Measurements from ENCODE around the gene EID2B.

Gene EID2B

DNA sequence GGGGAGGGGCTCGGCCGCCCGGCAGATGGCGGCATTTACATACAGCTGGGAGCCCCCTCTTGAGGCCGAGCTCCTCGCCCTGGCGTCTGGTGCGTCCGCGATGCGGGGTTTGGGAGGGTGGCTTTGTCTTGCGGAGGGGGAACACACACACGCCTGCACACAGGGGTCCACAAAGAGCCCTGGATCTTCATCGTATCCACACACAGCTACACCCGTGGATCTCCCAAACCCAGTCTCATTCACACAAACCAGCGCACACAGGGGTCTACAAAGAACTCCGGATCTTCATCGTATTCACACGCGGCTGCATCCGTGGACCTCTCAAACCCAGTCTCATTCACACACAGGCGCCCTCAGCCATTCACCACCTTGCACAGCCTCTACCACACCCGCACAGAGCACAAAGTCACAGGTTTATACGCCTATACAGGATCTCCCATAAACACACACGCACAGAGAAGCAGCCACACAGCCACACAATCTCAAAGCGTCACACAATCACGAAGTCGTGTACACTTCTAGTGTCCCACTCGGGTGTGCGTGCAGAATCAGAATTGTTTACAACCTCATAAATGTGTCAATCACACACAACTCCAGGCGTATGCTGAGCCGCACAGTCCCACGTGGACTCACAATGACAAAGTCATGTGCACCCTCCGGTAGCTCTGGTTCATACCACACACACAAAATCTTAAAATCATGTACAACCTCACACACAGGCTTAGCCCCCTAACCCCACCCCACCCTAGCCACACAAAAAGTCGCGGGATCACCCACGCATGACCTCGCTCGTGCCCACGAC is 34.5 kb downstream of the EID2B start (continued):
- no peak for TF ChIP-seq MEIS1 (CRISPR knock-in tag; IDR thresholded peaks at IDR 0.05; ENCODE audit: borderline replicate concordance)
- TF ChIP-seq ZNF561 (tag by site-specific recombination; IDR thresholded peaks at IDR 0.05; ENCODE audit: borderline replicate concordance): peak; percentile 65; the same call in 1 of the 2 replicates
- TF ChIP-seq ZBTB8A (tag by site-specific recombination; IDR thresholded peaks at IDR 0.05): no peak
- TF ChIP-seq ZNF302 (tag by site-specific recombination; IDR thresholded peaks at IDR 0.05; ENCODE audit: low read depth): no peak
- TF ChIP-seq ZNF16 (tag by site-specific recombination; IDR thresholded peaks at IDR 0.05; ENCODE audit: low read depth): no peak
- TF ChIP-seq ZNF335 (tag by site-specific recombination; conservative IDR thresholded peaks at IDR 0.05): peak; percentile 100
- TF ChIP-seq, protein P1, sequence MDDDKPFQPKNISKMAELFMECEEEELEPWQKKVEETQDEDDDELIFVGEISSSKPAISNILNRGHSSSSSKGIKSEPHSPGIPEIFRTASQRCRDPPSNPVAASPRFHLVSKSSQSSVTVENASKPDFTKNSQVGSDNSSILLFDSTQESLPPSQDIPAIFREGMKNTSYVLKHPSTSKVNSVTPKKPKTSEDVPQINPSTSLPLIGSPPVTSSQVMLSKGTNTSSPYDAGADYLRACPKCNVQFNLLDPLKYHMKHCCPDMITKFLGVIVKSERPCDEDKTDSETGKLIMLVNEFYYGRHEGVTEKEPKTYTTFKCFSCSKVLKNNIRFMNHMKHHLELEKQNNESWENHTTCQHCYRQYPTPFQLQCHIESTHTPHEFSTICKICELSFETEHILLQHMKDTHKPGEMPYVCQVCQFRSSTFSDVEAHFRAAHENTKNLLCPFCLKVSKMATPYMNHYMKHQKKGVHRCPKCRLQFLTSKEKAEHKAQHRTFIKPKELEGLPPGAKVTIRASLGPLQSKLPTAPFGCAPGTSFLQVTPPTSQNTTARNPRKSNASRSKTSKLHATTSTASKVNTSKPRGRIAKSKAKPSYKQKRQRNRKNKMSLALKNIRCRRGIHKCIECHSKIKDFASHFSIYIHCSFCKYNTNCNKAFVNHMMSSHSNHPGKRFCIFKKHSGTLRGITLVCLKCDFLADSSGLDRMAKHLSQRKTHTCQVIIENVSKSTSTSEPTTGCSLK (tag by site-specific recombination; IDR thresholded peaks at IDR 0.05): no peak
- TF ChIP-seq ZNF624 (tag by site-specific recombination; IDR thresholded peaks at IDR 0.05): no peak
- peak; percentile 75 for TF ChIP-seq ZFP69B (tag by site-specific recombination; IDR thresholded peaks at IDR 0.05)
- no peak for TF ChIP-seq ZBTB1 (tag by site-specific recombination; IDR thresholded peaks at IDR 0.05)
- TF ChIP-seq ZNF521 (tag by site-specific recombination; IDR thresholded peaks at IDR 0.05): no peak
- TF ChIP-seq ZNF174 (tag by site-specific recombination; IDR thresholded peaks at IDR 0.05): no peak
- TF ChIP-seq HOXA7 (CRISPR knock-in tag; IDR thresholded peaks at IDR 0.05; ENCODE audit: borderline replicate concordance): no peak
- no peak for TF ChIP-seq ZNF350 (tag by site-specific recombination; IDR thresholded peaks at IDR 0.05)
- TF ChIP-seq, protein P2, sequence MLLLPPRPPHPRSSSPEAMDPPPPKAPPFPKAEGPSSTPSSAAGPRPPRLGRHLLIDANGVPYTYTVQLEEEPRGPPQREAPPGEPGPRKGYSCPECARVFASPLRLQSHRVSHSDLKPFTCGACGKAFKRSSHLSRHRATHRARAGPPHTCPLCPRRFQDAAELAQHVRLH (tag by site-specific recombination; IDR thresholded peaks at IDR 0.05): no peak
- no peak for TF ChIP-seq ZNF266 (tag by site-specific recombination; IDR thresholded peaks at IDR 0.05; ENCODE audit: low read depth)
- peak; percentile 70 for TF ChIP-seq ZXDB (tag by site-specific recombination; IDR thresholded peaks at IDR 0.05)
- peak; percentile 95 for TF ChIP-seq PRDM10 (tag by site-specific recombination; IDR thresholded peaks at IDR 0.05)
- TF ChIP-seq ZNF571 (tag by site-specific recombination; IDR thresholded peaks at IDR 0.05): no peak
- no peak for TF ChIP-seq IKZF3 (tag by site-specific recombination; IDR thresholded peaks at IDR 0.05)
- no peak for TF ChIP-seq ZNF677 (tag by site-specific recombination; IDR thresholded peaks at IDR 0.05)
- TF ChIP-seq, protein P3, sequence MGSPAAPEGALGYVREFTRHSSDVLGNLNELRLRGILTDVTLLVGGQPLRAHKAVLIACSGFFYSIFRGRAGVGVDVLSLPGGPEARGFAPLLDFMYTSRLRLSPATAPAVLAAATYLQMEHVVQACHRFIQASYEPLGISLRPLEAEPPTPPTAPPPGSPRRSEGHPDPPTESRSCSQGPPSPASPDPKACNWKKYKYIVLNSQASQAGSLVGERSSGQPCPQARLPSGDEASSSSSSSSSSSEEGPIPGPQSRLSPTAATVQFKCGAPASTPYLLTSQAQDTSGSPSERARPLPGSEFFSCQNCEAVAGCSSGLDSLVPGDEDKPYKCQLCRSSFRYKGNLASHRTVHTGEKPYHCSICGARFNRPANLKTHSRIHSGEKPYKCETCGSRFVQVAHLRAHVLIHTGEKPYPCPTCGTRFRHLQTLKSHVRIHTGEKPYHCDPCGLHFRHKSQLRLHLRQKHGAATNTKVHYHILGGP (tag by site-specific recombination; IDR thresholded peaks at IDR 0.05): no peak
- TF ChIP-seq, protein P4, sequence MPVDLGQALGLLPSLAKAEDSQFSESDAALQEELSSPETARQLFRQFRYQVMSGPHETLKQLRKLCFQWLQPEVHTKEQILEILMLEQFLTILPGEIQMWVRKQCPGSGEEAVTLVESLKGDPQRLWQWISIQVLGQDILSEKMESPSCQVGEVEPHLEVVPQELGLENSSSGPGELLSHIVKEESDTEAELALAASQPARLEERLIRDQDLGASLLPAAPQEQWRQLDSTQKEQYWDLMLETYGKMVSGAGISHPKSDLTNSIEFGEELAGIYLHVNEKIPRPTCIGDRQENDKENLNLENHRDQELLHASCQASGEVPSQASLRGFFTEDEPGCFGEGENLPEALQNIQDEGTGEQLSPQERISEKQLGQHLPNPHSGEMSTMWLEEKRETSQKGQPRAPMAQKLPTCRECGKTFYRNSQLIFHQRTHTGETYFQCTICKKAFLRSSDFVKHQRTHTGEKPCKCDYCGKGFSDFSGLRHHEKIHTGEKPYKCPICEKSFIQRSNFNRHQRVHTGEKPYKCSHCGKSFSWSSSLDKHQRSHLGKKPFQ (tag by site-specific recombination; IDR thresholded peaks at IDR 0.05): peak; percentile 90
- TF ChIP-seq ZNF157 (tag by site-specific recombination; IDR thresholded peaks at IDR 0.05): 0 out of 2 replicates have a peak, but pooled peaks have one; percentile 35
- TF ChIP-seq ZNF416 (tag by site-specific recombination; IDR thresholded peaks at IDR 0.05): no peak
- TF ChIP-seq ZNF555 (tag by site-specific recombination; conservative IDR thresholded peaks at IDR 0.05): no peak
- no peak for TF ChIP-seq ZNF214 (tag by site-specific recombination; IDR thresholded peaks at IDR 0.05; ENCODE audit: borderline replicate concordance)
- TF ChIP-seq BCL11B (tag by site-specific recombination; IDR thresholded peaks at IDR 0.05; ENCODE audit: low read depth): peak; percentile 47; the same call in 1 of the 2 replicates
- TF ChIP-seq ZNF792 (tag by site-specific recombination; IDR thresholded peaks at IDR 0.05): peak; percentile 84
- TF ChIP-seq ZNF514 (tag by site-specific recombination; IDR thresholded peaks at IDR 0.05): no peak
- peak; percentile 21 for TF ChIP-seq ZNF645 (tag by site-specific recombination; IDR thresholded peaks at IDR 0.05)
